Liver (tissue), 9 donors: Measurements from ENCODE around the gene CREB5. TPM values are rescaled to one million over a fixed set of nuclear protein-coding genes. Genes with fewer than 3 reads are reported as not detected.

Experiments
- DNase-seq: peaks from one replicate; pipeline ENCODE4 v3.0.0-alpha.2; 2017; ENCODE audit warnings: low spot score
- H3K27ac ChIP-seq, 2 donors: one replicate each; pipeline ENCODE4 v1.7.0; 2013; ENCODE audit warnings: inconsistent platforms in 2 of 2, low read length in 2 of 2, control low read depth in 1 of 2, low read depth in 1 of 2, mild to moderate bottlenecking in 1 of 2
- H3K27me3 ChIP-seq, 4 donors: one replicate each; pipeline versions ENCODE4 v1.6.1 to v1.7.0; 2013; ENCODE audit warnings: low read length in 3 of 4, inconsistent platforms in 1 of 4, mild to moderate bottlenecking in 1 of 4, moderate library complexity in 1 of 4; ENCODE audit not compliant: control insufficient read depth in 4 of 4, insufficient read depth in 4 of 4
- H3K36me3 ChIP-seq, 4 donors: one replicate each; pipeline versions ENCODE4 v1.6.1 to v1.7.0; 2013; ENCODE audit warnings: low read length in 3 of 4, mild to moderate bottlenecking in 3 of 4, low read depth in 1 of 4, moderate library complexity in 1 of 4; ENCODE audit not compliant: control insufficient read depth in 4 of 4, insufficient read depth in 3 of 4
- H3K4me1 ChIP-seq, 4 donors: one replicate each; pipeline versions ENCODE4 v1.6.1 to v1.7.0; 2013; ENCODE audit warnings: low read length in 3 of 4, mild to moderate bottlenecking in 3 of 4, moderate library complexity in 1 of 4; ENCODE audit not compliant: control insufficient read depth in 4 of 4, insufficient read depth in 4 of 4
- H3K4me3 ChIP-seq, 3 donors: one replicate each; pipeline versions ENCODE4 v1.6.1 to v1.7.0; 2013; ENCODE audit warnings: low read length in 3 of 3, control low read depth in 1 of 3, low read depth in 1 of 3, mild to moderate bottlenecking in 1 of 3
- H3K9ac ChIP-seq, 2 donors: one replicate each; pipeline ENCODE4 v1.7.0; 2013; ENCODE audit warnings: low read length in 2 of 2, mild to moderate bottlenecking in 2 of 2, moderate library complexity in 2 of 2, control low read depth in 1 of 2, low read depth in 1 of 2
- H3K9me3 ChIP-seq, 4 donors: one replicate each; pipeline versions ENCODE4 v1.6.1 to v1.7.0; 2013; ENCODE audit warnings: low read length in 3 of 4; ENCODE audit not compliant: control insufficient read depth in 4 of 4
- FOXA1 ChIP-seq: IDR thresholded peaks from 2 replicates; pipeline ENCODE4 v1.6.1; 2016; ENCODE audit warnings: antibody characterized with exemption
- FOXA2 ChIP-seq: IDR thresholded peaks from 2 replicates; pipeline ENCODE4 v1.6.1; 2016; ENCODE audit warnings: antibody characterized with exemption
- GABPA ChIP-seq, 2 donors: IDR thresholded peaks in 1 of 2; conservative IDR thresholded peaks in 1 of 2; 2 replicates each; pipeline ENCODE4 v1.6.1; 2016; ENCODE audit warnings: antibody characterized with exemption in 2 of 2, mild to moderate bottlenecking in 1 of 2, moderate library complexity in 1 of 2
- HNF4A ChIP-seq, 2 donors: conservative IDR thresholded peaks; 2 replicates each; pipeline ENCODE4 v1.6.1; 2016; ENCODE audit warnings: antibody characterized with exemption in 2 of 2, mild to moderate bottlenecking in 2 of 2
- JUND ChIP-seq, 2 donors: IDR thresholded peaks; 2 replicates each; pipeline ENCODE4 v1.6.1; 2016; ENCODE audit warnings: antibody characterized with exemption in 2 of 2
- NR2F2 ChIP-seq: IDR thresholded peaks from 2 replicates; pipeline ENCODE4 v1.6.1; 2016; ENCODE audit warnings: antibody characterized with exemption
- RXRA ChIP-seq, 2 donors: IDR thresholded peaks; 2 replicates each; pipeline ENCODE4 v1.6.1; 2017 to 2018; ENCODE audit warnings: antibody characterized with exemption in 2 of 2, mild to moderate bottlenecking in 1 of 2
- SP1 ChIP-seq: IDR thresholded peaks from 2 replicates; pipeline ENCODE4 v1.6.1; 2018; ENCODE audit warnings: antibody characterized with exemption, mild to moderate bottlenecking
- TAF1 ChIP-seq: conservative IDR thresholded peaks from 2 replicates; pipeline ENCODE4 v1.6.1; 2016; ENCODE audit warnings: antibody characterized with exemption, mild to moderate bottlenecking
- WGBS: extraction: QIAGEN DNeasy Blood & Tissue Kit; methylation state at CpG from one replicate; pipeline ENCODE4 v1.1.7; 2013; 5-methylcytosine and 5-hydroxymethylcytosine counted together
- polyA plus RNA-seq, 2 donors: library from polyadenylated mRNA; stranded (reverse) in 1 of 2; unstranded in 1 of 2; fragments of 200-250 nt in 1 of 2; fragments of >200 nt in 1 of 2; fragmentation: Nextera tagmentation in 1 of 2; extraction: Ambion mirVana in 1 of 2; gene quantifications; one replicate each; pipeline versions ENCODE4 v1.2.1 to v1.2.3, GENCODE V29; 2013 to 2015
- total RNA-seq, 2 donors: library from RNA; depleted of rRNA; stranded (reverse); fragments of >200 nt; gene quantifications; one replicate each; pipeline ENCODE4 v1.2.3, GENCODE V29; 2014
- TF ChIP-seq, protein P1 (sequence below): IDR thresholded peaks from 2 replicates; pipeline ENCODE4 v1.6.1; 2016; ENCODE audit warnings: antibody characterized with exemption
- TF ChIP-seq, protein P2 (sequence below): IDR thresholded peaks from 2 replicates; pipeline ENCODE4 v1.6.1; 2016; ENCODE audit warnings: antibody characterized with exemption
- TF ChIP-seq, protein P3 (sequence below): IDR thresholded peaks from 2 replicates; pipeline ENCODE4 v1.6.1; 2016; ENCODE audit warnings: antibody characterized with exemption, mild to moderate bottlenecking
- TF ChIP-seq, protein P4 (sequence below): fragments of 150-350 bp; IDR thresholded peaks from 2 replicates; pipeline ENCODE4 v1.5.1; 2017; ENCODE audit warnings: improper control_type of control experiment, low read depth, low read length; ENCODE audit not compliant: missing input control
- donor health status: healthy.
- donor health status: healthy.
- donor health status: healthy.
- donor health status: healthy.
- donor health status: healthy.

CREB5 gene
- total and polyA plus RNA-seq, 4 donors: 0.25 to 0.92 (median 0.67) TPM

DNA sequence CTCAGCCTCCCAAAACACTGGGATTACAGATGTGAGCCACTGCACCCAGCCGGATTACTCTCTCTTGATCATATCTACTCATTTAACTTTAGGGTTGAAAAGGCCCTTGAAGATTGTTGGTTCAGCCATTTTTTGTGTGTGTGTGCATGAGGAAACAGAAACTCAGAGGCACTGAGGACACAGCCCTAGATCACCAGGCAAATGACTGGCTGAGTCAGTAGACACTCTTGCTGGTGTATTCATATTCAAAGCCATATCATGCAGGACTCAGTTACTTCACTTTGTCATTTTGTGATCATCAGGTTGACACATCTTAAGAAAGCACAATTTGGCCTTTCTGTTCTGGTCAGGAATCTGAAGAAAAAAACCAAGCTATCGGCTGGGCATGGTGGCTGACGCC is 292.4 kb downstream of the CREB5 start:
- Histone ChIP-seq H3K27ac (no peak overlapping the region), H3K9me3 (peaks cover 0 to 4% (median 0%) of the 10 kb centered on the region in 4 donors), H3K9ac (no peak overlapping the region), H3K4me3 (no peak overlapping the region), H3K36me3 (no peaks in the 10 kb centered on the region), H3K27me3 (peaks cover 0 to 5% (median 0%) of the 10 kb centered on the region in 4 donors), H3K4me1 (no peaks in the 10 kb centered on the region)
- no peak for DNase-seq
- 95% methylated on average over 3 of the region's 3 CpGs for WGBS
- TF ChIP-seq FOXA1: no peak
- no peak for TF ChIP-seq SP1
- TF ChIP-seq NR2F2: no peak
- no peak for TF ChIP-seq RXRA (IDR thresholded peaks at IDR 0.05)
- TF ChIP-seq, protein P1, sequence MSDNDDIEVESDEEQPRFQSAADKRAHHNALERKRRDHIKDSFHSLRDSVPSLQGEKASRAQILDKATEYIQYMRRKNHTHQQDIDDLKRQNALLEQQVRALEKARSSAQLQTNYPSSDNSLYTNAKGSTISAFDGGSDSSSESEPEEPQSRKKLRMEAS: no peak

DNA sequence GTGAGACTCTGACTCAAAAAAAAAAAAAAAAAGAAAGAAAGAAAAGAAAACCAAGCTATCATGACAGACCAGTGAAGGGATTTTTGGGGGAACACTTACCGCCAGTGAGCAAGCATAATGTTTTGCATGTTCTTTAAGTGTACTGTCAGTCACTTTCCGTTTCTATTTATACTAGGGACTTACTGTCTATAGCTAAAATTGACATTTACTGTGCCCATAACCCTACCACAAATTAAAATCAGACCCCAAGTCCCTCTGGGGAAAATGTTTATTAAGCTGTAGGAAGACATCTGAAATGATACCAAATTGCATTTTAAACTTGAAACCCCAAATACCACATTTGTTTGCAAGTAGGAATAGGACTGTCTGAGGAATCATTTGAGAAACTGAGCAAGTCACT is 293.0 kb downstream of the CREB5 start:
- no peak for DNase-seq
- Histone ChIP-seq H3K27ac (no peak overlapping the region), H3K9me3 (peaks cover 0 to 4% (median 0%) of the 10 kb centered on the region in 4 donors), H3K4me3 (no peak overlapping the region), H3K36me3 (no peaks in the 10 kb centered on the region), H3K9ac (no peak overlapping the region), H3K27me3 (peaks cover 0 to 5% (median 0%) of the 10 kb centered on the region in 4 donors), H3K4me1 (no peaks in the 10 kb centered on the region)
- 85% methylated on average over 2 of the region's 2 CpGs for WGBS
- TF ChIP-seq HNF4A (conservative IDR thresholded peaks at IDR 0.05): no peak
- no peak for TF ChIP-seq GABPA (IDR thresholded peaks at IDR 0.05 in 1 of 2, conservative IDR thresholded peaks at IDR 0.05 in 1 of 2)
- TF ChIP-seq FOXA2: no peak
- TF ChIP-seq JUND (IDR thresholded peaks at IDR 0.05): no peak
- TF ChIP-seq, protein P2, sequence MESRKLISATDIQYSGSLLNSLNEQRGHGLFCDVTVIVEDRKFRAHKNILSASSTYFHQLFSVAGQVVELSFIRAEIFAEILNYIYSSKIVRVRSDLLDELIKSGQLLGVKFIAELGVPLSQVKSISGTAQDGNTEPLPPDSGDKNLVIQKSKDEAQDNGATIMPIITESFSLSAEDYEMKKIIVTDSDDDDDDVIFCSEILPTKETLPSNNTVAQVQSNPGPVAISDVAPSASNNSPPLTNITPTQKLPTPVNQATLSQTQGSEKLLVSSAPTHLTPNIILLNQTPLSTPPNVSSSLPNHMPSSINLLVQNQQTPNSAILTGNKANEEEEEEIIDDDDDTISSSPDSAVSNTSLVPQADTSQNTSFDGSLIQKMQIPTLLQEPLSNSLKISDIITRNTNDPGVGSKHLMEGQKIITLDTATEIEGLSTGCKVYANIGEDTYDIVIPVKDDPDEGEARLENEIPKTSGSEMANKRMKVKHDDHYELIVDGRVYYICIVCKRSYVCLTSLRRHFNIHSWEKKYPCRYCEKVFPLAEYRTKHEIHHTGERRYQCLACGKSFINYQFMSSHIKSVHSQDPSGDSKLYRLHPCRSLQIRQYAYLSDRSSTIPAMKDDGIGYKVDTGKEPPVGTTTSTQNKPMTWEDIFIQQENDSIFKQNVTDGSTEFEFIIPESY: no peak
- TF ChIP-seq TAF1: no peak
- TF ChIP-seq, protein P3, sequence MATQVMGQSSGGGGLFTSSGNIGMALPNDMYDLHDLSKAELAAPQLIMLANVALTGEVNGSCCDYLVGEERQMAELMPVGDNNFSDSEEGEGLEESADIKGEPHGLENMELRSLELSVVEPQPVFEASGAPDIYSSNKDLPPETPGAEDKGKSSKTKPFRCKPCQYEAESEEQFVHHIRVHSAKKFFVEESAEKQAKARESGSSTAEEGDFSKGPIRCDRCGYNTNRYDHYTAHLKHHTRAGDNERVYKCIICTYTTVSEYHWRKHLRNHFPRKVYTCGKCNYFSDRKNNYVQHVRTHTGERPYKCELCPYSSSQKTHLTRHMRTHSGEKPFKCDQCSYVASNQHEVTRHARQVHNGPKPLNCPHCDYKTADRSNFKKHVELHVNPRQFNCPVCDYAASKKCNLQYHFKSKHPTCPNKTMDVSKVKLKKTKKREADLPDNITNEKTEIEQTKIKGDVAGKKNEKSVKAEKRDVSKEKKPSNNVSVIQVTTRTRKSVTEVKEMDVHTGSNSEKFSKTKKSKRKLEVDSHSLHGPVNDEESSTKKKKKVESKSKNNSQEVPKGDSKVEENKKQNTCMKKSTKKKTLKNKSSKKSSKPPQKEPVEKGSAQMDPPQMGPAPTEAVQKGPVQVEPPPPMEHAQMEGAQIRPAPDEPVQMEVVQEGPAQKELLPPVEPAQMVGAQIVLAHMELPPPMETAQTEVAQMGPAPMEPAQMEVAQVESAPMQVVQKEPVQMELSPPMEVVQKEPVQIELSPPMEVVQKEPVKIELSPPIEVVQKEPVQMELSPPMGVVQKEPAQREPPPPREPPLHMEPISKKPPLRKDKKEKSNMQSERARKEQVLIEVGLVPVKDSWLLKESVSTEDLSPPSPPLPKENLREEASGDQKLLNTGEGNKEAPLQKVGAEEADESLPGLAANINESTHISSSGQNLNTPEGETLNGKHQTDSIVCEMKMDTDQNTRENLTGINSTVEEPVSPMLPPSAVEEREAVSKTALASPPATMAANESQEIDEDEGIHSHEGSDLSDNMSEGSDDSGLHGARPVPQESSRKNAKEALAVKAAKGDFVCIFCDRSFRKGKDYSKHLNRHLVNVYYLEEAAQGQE: no peak
- TF ChIP-seq NR2F2: no peak
- no peak for TF ChIP-seq RXRA (IDR thresholded peaks at IDR 0.05)
- TF ChIP-seq, protein P4, sequence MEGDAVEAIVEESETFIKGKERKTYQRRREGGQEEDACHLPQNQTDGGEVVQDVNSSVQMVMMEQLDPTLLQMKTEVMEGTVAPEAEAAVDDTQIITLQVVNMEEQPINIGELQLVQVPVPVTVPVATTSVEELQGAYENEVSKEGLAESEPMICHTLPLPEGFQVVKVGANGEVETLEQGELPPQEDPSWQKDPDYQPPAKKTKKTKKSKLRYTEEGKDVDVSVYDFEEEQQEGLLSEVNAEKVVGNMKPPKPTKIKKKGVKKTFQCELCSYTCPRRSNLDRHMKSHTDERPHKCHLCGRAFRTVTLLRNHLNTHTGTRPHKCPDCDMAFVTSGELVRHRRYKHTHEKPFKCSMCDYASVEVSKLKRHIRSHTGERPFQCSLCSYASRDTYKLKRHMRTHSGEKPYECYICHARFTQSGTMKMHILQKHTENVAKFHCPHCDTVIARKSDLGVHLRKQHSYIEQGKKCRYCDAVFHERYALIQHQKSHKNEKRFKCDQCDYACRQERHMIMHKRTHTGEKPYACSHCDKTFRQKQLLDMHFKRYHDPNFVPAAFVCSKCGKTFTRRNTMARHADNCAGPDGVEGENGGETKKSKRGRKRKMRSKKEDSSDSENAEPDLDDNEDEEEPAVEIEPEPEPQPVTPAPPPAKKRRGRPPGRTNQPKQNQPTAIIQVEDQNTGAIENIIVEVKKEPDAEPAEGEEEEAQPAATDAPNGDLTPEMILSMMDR: no peak
- TF ChIP-seq, protein P1: no peak
